ENCODE data around the gene PKNOX2. TPM values are rescaled to one million over a fixed set of nuclear protein-coding genes. Genes with fewer than 3 reads are reported as not detected.

Gene PKNOX2
- total and polyA plus RNA-seq, 2 of the 8 experiments (the other 6 are each of a cell fraction or from before 2014, with no cell fraction given): 2.0 TPM

DNA sequence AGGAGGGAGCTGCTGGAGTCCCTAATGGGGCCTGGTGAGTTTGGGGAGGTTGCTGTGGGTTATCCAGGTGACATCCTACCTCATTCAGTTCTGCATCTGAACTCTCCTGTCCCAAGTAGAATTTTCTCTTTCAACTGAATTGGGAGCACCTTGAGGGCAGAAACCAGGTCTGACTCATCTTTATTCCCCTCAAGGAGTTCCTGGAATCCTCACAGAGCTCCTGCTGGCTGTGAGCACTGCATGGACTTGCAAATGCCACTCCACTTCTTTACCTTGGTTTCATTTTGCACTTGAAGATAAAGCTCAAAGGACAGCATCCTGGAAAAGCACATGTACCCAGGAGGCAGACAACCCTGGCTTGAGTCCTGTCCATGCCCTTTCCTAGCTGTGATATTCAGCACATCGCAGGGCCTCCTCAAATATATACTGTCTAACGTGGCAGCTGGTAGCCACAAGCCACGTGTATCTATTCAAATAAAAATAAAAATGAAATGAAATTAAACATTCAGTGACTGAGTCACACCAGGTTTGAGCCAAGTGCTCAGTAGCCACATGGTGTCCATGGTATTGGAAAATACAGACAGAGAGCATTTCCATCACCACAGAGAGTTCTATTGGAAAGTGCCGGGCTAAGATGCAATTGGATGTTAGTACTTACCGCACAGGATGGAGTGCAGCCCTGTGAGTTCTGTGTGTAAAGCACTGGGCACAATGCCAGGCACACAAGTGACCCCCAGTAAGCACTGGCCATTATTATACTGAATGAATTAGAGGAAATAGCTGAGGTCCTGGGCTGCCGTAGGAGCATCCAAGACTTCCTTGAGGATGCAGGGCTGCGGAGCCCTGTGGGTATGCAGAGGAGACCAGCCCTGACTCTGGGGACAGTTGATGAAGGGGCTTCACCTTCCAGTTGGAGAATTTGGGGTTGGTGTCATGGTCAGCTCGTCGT, 149.0 kb downstream of the PKNOX2 start:
- Histone ChIP-seq H3K23ac (ENCODE audit: insufficient read length) (no peak overlapping the region), H4K20me1 (replicated peaks in 1 of 2; ENCODE audit: control insufficient read depth in 1 of 2, insufficient read depth in 2 of 2, low read length in 2 of 2) (no peaks in the 10 kb centered on the region), H2AK5ac (ENCODE audit: low read depth, low read length) (0 out of 2 replicates have a peak overlapping the region, but pooled peaks have one; percentile 84), H3K23me2 (ENCODE audit: low read depth, low read length) (no peaks in the 10 kb centered on the region), H2BK12ac (ENCODE audit: low read depth, low read length) (peak overlapping the region; percentile 93; the same call in 1 of the 2 replicates), H3K4me3 (ENCODE audit: extremely low read depth in 1 of 4, insufficient read depth in 2 of 4, low read depth in 3 of 4, low read length in 4 of 4) (no peak overlapping the region), H3K9ac (replicated peaks in 1 of 4; ENCODE audit: extremely low read depth in 1 of 4, low read depth in 3 of 4, low read length in 3 of 4) (no peak overlapping the region), H4K8ac (ENCODE audit: extremely low read depth, insufficient read depth, low read length) (no peak overlapping the region), H3K36me3 (ENCODE audit: control insufficient read depth in 2 of 4, insufficient read depth in 4 of 4, low read length in 3 of 4) (no peaks in the 10 kb centered on the region), H2BK15ac (ENCODE audit: low read length) (0 out of 2 replicates have a peak overlapping the region, but pooled peaks have one; percentile 12), H3K4me1 (replicated peaks in 1 of 4; ENCODE audit: control insufficient read depth in 3 of 4, insufficient read depth in 4 of 4, low read length in 3 of 4) (peaks cover 0 to 23% (median 8%) of the 10 kb centered on the region in 4 experiments; a peak in 6 of 7 replicates), H4K5ac (ENCODE audit: insufficient read length, low read depth, low read length) (no peak overlapping the region), H3K79me1 (ENCODE audit: low read depth, low read length) (no peaks in the 10 kb centered on the region), H2BK20ac (ENCODE audit: low read length) (peak overlapping the region; percentile 75; the same call in 1 of the 2 replicates), H3K4me2 (ENCODE audit: insufficient read depth in 1 of 2, low read depth in 2 of 2, low read length in 2 of 2) (0 out of 4 replicates have a peak overlapping the region, but pooled peaks of 1 of the 2 experiments have one; percentile 21), H2BK5ac (ENCODE audit: low read depth, low read length) (no peak overlapping the region), H3K4ac (replicated peaks; ENCODE audit: insufficient read length, low read depth, low read length) (no peak overlapping the region), H3K14ac (ENCODE audit: insufficient read length) (no peak overlapping the region), H3K18ac (ENCODE audit: extremely low read depth, low read length) (peak overlapping the region; percentile 64; the same call in 1 of the 2 replicates), H3K79me2 (ENCODE audit: control insufficient read depth in 1 of 2, insufficient read depth in 2 of 2, low read length in 2 of 2) (no peaks in the 10 kb centered on the region), H3K27me3 (replicated peaks in 1 of 4; ENCODE audit: control insufficient read depth in 3 of 4, extremely low read depth in 1 of 4, insufficient read depth in 3 of 4, low read length in 3 of 4) (no peaks in the 10 kb centered on the region), H3K56ac (replicated peaks; ENCODE audit: insufficient read length, low read depth, low read length) (no peak overlapping the region), H3K27ac (ENCODE audit: low read depth, low read length) (no peak overlapping the region), H2AFZ (ENCODE audit: low read length) (no peak overlapping the region), H3K9me3 (ENCODE audit: insufficient read depth in 2 of 2, low read depth in 1 of 2, low read length in 1 of 2) (peaks cover 0 to 8% of the 10 kb centered on the region in 2 experiments; a peak in 1 of 4 replicates), H2BK120ac (replicated peaks; ENCODE audit: low read depth, low read length) (peak overlapping the region; percentile 10), H4K91ac (replicated peaks; ENCODE audit: insufficient read length, low read length) (no peak overlapping the region)
- POLR2A ChIA-PET (ENCODE audit: partially characterized antibody): interaction anchor here (2.0 kb wide), 1 partner anchor 50 kb away, joined by 8 read pairs; no protein-coding TSS in a partner anchor
- TF ChIP-seq KDM5A (IDR thresholded peaks at IDR 0.05; ENCODE audit: low read length): no peak
- no peak for TF ChIP-seq EP300 (IDR thresholded peaks at IDR 0.05; ENCODE audit: borderline replicate concordance in 1 of 2, low read depth in 2 of 2, low read length in 2 of 2)
- 78% methylated on average over 9 of the region's 9 CpGs; no CpG with 5 or more reads in 1 of the 2 experiments for WGBS, 2 experiments (ENCODE audit: extremely low coverage in 1 of 2, insufficient coverage in 1 of 2, insufficient read length in 1 of 2, insufficient replicate concordance in 2 of 2, low coverage in 1 of 2, low lambda C conversion rate in 2 of 2, missing lambda C conversion rate in 1 of 2)
- DNase-seq (ENCODE audit: low read depth in 1 of 2, low spot score in 2 of 2) (no peak), FAIRE-seq (no peak)
- CTCF ChIA-PET (ENCODE audit: partially characterized antibody): interaction anchor here (0.7 to 2.3 kb wide), 18 partner anchors 9 to 171 kb away, joined by 3 to 6 read pairs (median 4); no protein-coding TSS in a partner anchor

All from H1 (cell line).